ENCODE measurements around the gene PKNOX2.

DNA sequence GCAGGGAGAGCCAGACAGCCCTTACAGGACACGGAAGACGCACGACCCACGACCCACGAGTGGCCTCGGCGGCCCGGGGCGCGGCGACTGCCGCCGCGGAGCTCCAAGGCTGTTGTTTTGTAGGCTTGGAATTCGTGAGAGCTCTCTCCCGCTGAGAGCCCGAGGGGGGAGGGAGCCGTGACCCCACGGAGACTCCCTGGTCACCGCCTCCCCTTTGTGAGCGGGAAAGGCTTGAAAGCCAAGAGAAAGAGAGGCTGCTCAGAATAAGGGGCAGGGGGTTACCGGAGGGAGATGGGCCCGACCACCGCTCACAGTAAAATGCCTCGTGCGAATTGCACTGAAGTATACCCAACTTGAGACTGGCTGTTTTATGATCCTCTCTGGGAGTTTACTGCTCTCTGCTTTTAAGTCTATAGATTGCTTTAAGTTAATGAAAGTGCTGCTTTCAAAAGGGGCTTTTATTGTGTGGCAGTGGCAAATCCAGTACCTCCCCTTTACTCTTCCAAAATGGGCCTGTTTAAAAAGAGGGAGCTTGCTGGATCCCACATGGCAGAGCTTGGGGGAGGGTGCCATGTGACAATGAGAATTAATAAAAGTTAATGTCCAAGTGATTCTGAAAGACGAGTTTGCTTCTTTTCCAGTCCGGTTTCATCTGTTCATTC, 2.9 kb downstream of the PKNOX2 start:
- 0 out of 2 replicates have a peak, but pooled peaks have one; percentile 29 for TF ChIP-seq POLR2A (IDR thresholded peaks at IDR 0.05; ENCODE audit: low read depth, low read length)
- TF ChIP-seq MXI1 (IDR thresholded peaks at IDR 0.05; ENCODE audit: borderline replicate concordance, low read depth, low read length) = no peak
- TF ChIP-seq, protein P1, sequence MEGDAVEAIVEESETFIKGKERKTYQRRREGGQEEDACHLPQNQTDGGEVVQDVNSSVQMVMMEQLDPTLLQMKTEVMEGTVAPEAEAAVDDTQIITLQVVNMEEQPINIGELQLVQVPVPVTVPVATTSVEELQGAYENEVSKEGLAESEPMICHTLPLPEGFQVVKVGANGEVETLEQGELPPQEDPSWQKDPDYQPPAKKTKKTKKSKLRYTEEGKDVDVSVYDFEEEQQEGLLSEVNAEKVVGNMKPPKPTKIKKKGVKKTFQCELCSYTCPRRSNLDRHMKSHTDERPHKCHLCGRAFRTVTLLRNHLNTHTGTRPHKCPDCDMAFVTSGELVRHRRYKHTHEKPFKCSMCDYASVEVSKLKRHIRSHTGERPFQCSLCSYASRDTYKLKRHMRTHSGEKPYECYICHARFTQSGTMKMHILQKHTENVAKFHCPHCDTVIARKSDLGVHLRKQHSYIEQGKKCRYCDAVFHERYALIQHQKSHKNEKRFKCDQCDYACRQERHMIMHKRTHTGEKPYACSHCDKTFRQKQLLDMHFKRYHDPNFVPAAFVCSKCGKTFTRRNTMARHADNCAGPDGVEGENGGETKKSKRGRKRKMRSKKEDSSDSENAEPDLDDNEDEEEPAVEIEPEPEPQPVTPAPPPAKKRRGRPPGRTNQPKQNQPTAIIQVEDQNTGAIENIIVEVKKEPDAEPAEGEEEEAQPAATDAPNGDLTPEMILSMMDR (conservative IDR thresholded peaks at IDR 0.05; ENCODE audit: low read depth, low read length) = no peak
- TF ChIP-seq, protein P2, sequence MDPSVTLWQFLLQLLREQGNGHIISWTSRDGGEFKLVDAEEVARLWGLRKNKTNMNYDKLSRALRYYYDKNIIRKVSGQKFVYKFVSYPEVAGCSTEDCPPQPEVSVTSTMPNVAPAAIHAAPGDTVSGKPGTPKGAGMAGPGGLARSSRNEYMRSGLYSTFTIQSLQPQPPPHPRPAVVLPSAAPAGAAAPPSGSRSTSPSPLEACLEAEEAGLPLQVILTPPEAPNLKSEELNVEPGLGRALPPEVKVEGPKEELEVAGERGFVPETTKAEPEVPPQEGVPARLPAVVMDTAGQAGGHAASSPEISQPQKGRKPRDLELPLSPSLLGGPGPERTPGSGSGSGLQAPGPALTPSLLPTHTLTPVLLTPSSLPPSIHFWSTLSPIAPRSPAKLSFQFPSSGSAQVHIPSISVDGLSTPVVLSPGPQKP (IDR thresholded peaks at IDR 0.05; ENCODE audit: borderline replicate concordance, low read depth, low read length) = no peak
- no peak for TF ChIP-seq MAFK (IDR thresholded peaks at IDR 0.05; ENCODE audit: low read depth, low read length)
- TF ChIP-seq FOS (IDR thresholded peaks at IDR 0.05; ENCODE audit: low read depth, low read length) = no peak
- TF ChIP-seq BHLHE40 (IDR thresholded peaks at IDR 0.05; ENCODE audit: low read depth, low read length) = no peak
- no peak for TF ChIP-seq SMC3 (IDR thresholded peaks at IDR 0.05; ENCODE audit: low read depth, low read length)
- TF ChIP-seq RAD21 (IDR thresholded peaks at IDR 0.05; ENCODE audit: low read length) = no peak
- TF ChIP-seq RFX5 (IDR thresholded peaks at IDR 0.05; ENCODE audit: low read depth, low read length) = no peak
- TF ChIP-seq, protein P3, sequence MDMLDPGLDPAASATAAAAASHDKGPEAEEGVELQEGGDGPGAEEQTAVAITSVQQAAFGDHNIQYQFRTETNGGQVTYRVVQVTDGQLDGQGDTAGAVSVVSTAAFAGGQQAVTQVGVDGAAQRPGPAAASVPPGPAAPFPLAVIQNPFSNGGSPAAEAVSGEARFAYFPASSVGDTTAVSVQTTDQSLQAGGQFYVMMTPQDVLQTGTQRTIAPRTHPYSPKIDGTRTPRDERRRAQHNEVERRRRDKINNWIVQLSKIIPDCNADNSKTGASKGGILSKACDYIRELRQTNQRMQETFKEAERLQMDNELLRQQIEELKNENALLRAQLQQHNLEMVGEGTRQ (IDR thresholded peaks at IDR 0.05; ENCODE audit: low read depth, low read length) = no peak
- TF ChIP-seq CEBPB (IDR thresholded peaks at IDR 0.05; ENCODE audit: low read depth, low read length) = no peak
- TF ChIP-seq MAZ (IDR thresholded peaks at IDR 0.05; ENCODE audit: borderline replicate concordance, low read depth, low read length) = no peak
- no peak for TF ChIP-seq CHD1 (IDR thresholded peaks at IDR 0.05; ENCODE audit: low read depth, low read length)

Data from IMR-90 (cell line).